Mesenchymal stem cell (in vitro differentiated cells and primary cell): ENCODE data around the gene PTPRA.
A peak's percentile ranks its signal among the peaks of the same experiment; 100 is the strongest.

Source experiments
- DNase-seq: peaks from one replicate; pipeline ENCODE4 v3.0.0-alpha.2; 2013
- H2AFZ ChIP-seq: one replicate; pipeline ENCODE4 v1.6.1; 2013; ENCODE audit warnings: low read depth, mild to moderate bottlenecking, control low read depth, inconsistent platforms, low read length, moderate library complexity
- H2AK5ac ChIP-seq: 2 replicates; pipeline ENCODE4 v1.6.1; 2013; ENCODE audit warnings: low read length, moderate library complexity, mild to moderate bottlenecking, inconsistent platforms; ENCODE audit not compliant: severe bottlenecking
- H2BK120ac ChIP-seq: one replicate; pipeline ENCODE4 v1.6.1; 2013; ENCODE audit warnings: low read depth, mild to moderate bottlenecking, inconsistent platforms, low read length, moderate library complexity
- H2BK12ac ChIP-seq, 2 experiments: one replicate each; pipeline ENCODE4 v1.6.1; 2013; ENCODE audit warnings: inconsistent platforms in 2 of 2, low read length in 2 of 2, mild to moderate bottlenecking in 2 of 2, moderate library complexity in 2 of 2, control low read depth in 1 of 2
- H2BK15ac ChIP-seq: one replicate; pipeline ENCODE4 v1.6.1; 2013; ENCODE audit warnings: mild to moderate bottlenecking, low read depth, inconsistent platforms; ENCODE audit not compliant: poor library complexity, severe bottlenecking
- H2BK5ac ChIP-seq: 2 replicates; pipeline ENCODE4 v1.6.1; 2013; ENCODE audit warnings: low read depth, mild to moderate bottlenecking, low read length, control low read depth, inconsistent platforms; ENCODE audit not compliant: poor library complexity, severe bottlenecking
- H3K14ac ChIP-seq, 2 experiments: one replicate each; pipeline ENCODE4 v1.6.1; 2013; ENCODE audit warnings: inconsistent platforms in 2 of 2, low read length in 2 of 2, control low read depth in 1 of 2, mild to moderate bottlenecking in 1 of 2, moderate library complexity in 1 of 2
- H3K18ac ChIP-seq, 2 experiments: one replicate each; pipeline ENCODE4 v1.6.1; 2013; ENCODE audit warnings: inconsistent platforms in 2 of 2, low read length in 2 of 2, control low read depth in 1 of 2, low read depth in 1 of 2, mild to moderate bottlenecking in 1 of 2
- H3K23ac ChIP-seq, 2 experiments: one replicate each; pipeline ENCODE4 v1.6.1; 2013; ENCODE audit warnings: inconsistent platforms in 2 of 2, low read length in 2 of 2, mild to moderate bottlenecking in 2 of 2, moderate library complexity in 2 of 2, control low read depth in 1 of 2
- H3K27ac ChIP-seq: 2 replicates; pipeline ENCODE4 v1.5.1; 2013; ENCODE audit warnings: mild to moderate bottlenecking, moderate library complexity, low read length, control low read depth, inconsistent platforms; ENCODE audit not compliant: poor library complexity, severe bottlenecking
- H3K27me3 ChIP-seq, 2 experiments: 2 replicates each; pipeline versions ENCODE4 v1.6.1 to v1.7.0; 2013; ENCODE audit warnings: low read length in 2 of 2, mild to moderate bottlenecking in 2 of 2, moderate library complexity in 2 of 2, control low read depth in 1 of 2, inconsistent platforms in 1 of 2; ENCODE audit not compliant: control insufficient read depth in 1 of 2, insufficient read depth in 1 of 2
- H3K36me3 ChIP-seq, 2 experiments: 2 replicates each; pipeline versions ENCODE4 v1.6.1 to v1.7.0; 2013; ENCODE audit warnings: low read length in 2 of 2, control low read depth in 1 of 2, inconsistent platforms in 1 of 2, low read depth in 1 of 2, mild to moderate bottlenecking in 1 of 2; ENCODE audit not compliant: insufficient read depth in 2 of 2, control insufficient read depth in 1 of 2
- H3K4ac ChIP-seq, 2 experiments: one replicate each; pipeline ENCODE4 v1.6.1; 2013; ENCODE audit warnings: inconsistent platforms in 2 of 2, low read length in 2 of 2, mild to moderate bottlenecking in 2 of 2, moderate library complexity in 2 of 2, control low read depth in 1 of 2, low read depth in 1 of 2
- H3K4me1 ChIP-seq: 2 replicates; pipeline ENCODE4 v1.6.1; 2013; ENCODE audit warnings: low read depth, low read length, control low read depth; ENCODE audit not compliant: control insufficient read depth, insufficient read depth
- H3K4me2 ChIP-seq: 2 replicates; pipeline ENCODE4 v1.6.1; 2013; ENCODE audit warnings: low read length, mild to moderate bottlenecking, inconsistent platforms; ENCODE audit not compliant: poor library complexity, severe bottlenecking
- H3K4me3 ChIP-seq, 2 experiments: 2 replicates each; pipeline versions ENCODE4 v1.5.1 to v1.7.0; 2013; ENCODE audit warnings: low read length in 2 of 2, mild to moderate bottlenecking in 2 of 2, control low read depth in 1 of 2, low read depth in 1 of 2; ENCODE audit not compliant: insufficient read depth in 1 of 2
- H3K79me1 ChIP-seq: replicated peaks from 2 replicates; pipeline ENCODE4 v1.6.1; 2013; ENCODE audit warnings: mild to moderate bottlenecking, control low read depth, low read length, inconsistent platforms; ENCODE audit not compliant: poor library complexity, severe bottlenecking
- H3K9ac ChIP-seq: 2 replicates; pipeline ENCODE4 v1.7.0; 2013; ENCODE audit warnings: mild to moderate bottlenecking, low read length, moderate library complexity
- H3K9me3 ChIP-seq: 2 replicates; pipeline ENCODE4 v1.7.0; 2013; ENCODE audit warnings: mild to moderate bottlenecking, low read length; ENCODE audit not compliant: control insufficient read depth
- H4K8ac ChIP-seq: one replicate; pipeline ENCODE4 v1.6.1; 2013; ENCODE audit warnings: inconsistent platforms, mild to moderate bottlenecking, low read length, moderate library complexity
- H4K91ac ChIP-seq: one replicate; pipeline ENCODE4 v1.6.1; 2013; ENCODE audit warnings: mild to moderate bottlenecking, low read length, inconsistent platforms
- whole genome bisulfite sequencing: methylation state at CpG from one replicate; pipeline ENCODE4 v1.1.7; 2013; ENCODE audit warnings: mixed read lengths; 5-methylcytosine and 5-hydroxymethylcytosine counted together

The PTPRA gene

DNA sequence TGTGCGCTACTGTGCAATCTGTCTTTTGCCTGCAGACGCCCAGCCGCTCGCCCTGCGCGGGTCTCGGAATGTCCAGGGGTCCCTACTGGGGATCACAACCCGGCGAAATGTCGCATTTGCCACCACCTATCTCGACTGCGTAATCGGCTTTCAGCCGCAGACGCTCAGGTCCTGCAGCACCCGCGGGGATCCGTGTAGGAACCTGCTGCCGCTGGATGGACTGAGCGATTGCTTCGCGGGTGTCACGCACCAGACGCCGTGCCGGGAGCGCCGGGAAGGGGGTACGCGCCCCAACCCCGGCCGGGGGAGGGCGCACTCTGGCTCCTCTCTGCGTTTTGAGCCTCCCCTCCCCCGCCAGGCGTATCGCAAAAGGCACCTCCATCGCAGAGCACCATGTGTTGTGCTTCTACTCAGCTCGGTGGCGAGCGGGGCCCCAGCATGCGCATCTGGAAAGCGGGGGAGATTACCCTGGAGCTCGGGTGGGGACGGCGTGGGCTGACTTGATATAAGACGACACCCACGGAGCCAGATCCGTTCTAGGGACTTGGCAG lies 747 bp upstream of the PTPRA start:
- Histone ChIP-seq H3K18ac (peak overlapping the region; percentile 94), H3K27me3 (no peaks in the 10 kb centered on the region), H3K9me3 (no peaks in the 10 kb centered on the region), H3K4ac (peak overlapping the region; percentile 81 to 90), H3K27ac (no peak overlapping the region), H4K8ac (peak overlapping the region; percentile 98), H4K91ac (peak overlapping the region; percentile 89), H2BK5ac (no peak overlapping the region), H2BK12ac (peak overlapping the region in 1 of 2 experiments; percentile 80), H3K4me2 (peak overlapping the region; percentile 100), H2AFZ (peak overlapping the region; percentile 80), H3K9ac (peak overlapping the region; percentile 89), H3K4me1 (peaks cover 29% of the 10 kb centered on the region), H2AK5ac (peak overlapping the region; percentile 50), H2BK120ac (peak overlapping the region; percentile 34), H3K23ac (peak overlapping the region in 1 of 2 experiments; percentile 84), H3K4me3 (peak overlapping the region; percentile 61 to 83), H3K36me3 (peaks cover 0 to 3% of the 10 kb centered on the region in 2 experiments), H3K14ac (peak overlapping the region in 1 of 2 experiments; percentile 94), H3K79me1 (peaks cover 26% of the 10 kb centered on the region), H2BK15ac (no peak overlapping the region)
- under 1% methylated on average over 49 of the region's 49 CpGs for WGBS
- DNase-seq, result peak; percentile 74

GRCh38 chr20:2873747-2874041 lies 413 bp downstream of the PTPRA start:
- peak; percentile 57 for DNase-seq
- peak overlapping the region; percentile 92 for H2BK120ac ChIP-seq
- peak overlapping the region; percentile 65 for H2AFZ ChIP-seq
- H3K4ac ChIP-seq, result peak overlapping the region in 1 of 2 experiments; percentile 85
- peak overlapping the region in 1 of 2 experiments; percentile 79 for H3K14ac ChIP-seq
- H3K23ac ChIP-seq, result peak overlapping the region in 1 of 2 experiments; percentile 96
- H3K9me3 ChIP-seq, result no peaks in the 10 kb centered on the region
- H2AK5ac ChIP-seq, result no peak overlapping the region
- H2BK15ac ChIP-seq, result peak overlapping the region; percentile 96
- H3K9ac ChIP-seq, result peak overlapping the region; percentile 89
- no peak overlapping the region for H3K27ac ChIP-seq
- H3K79me1 ChIP-seq, result peaks cover 29% of the 10 kb centered on the region
- H3K4me2 ChIP-seq, result peak overlapping the region; percentile 81
- H3K18ac ChIP-seq, result peak overlapping the region; percentile 77 to 91
- no peak overlapping the region for H2BK5ac ChIP-seq
- under 1% methylated on average over 27 of the region's 29 CpGs for WGBS
- H3K27me3 ChIP-seq, result no peaks in the 10 kb centered on the region
- H4K91ac ChIP-seq, result peak overlapping the region; percentile 61
- no peak overlapping the region for H2BK12ac ChIP-seq
- peak overlapping the region; percentile 60 for H4K8ac ChIP-seq
- H3K4me3 ChIP-seq, result peak overlapping the region; percentile 83 to 85
- peaks cover 0 to 3% of the 10 kb centered on the region in 2 experiments for H3K36me3 ChIP-seq
- H3K4me1 ChIP-seq, result peaks cover 29% of the 10 kb centered on the region

- peak overlapping the region in 1 of 2 experiments; percentile 61 for H3K18ac ChIP-seq
- no peak overlapping the region for H3K14ac ChIP-seq
- H2BK120ac ChIP-seq, result no peak overlapping the region
- no peak overlapping the region for H3K27ac ChIP-seq
- no peaks in the 10 kb centered on the region for H3K9me3 ChIP-seq
- H2AK5ac ChIP-seq, result no peak overlapping the region
- H3K27me3 ChIP-seq, result no peaks in the 10 kb centered on the region
- H2BK5ac ChIP-seq, result no peak overlapping the region
- no peak overlapping the region for H2BK12ac ChIP-seq
- DNase-seq, result peak; percentile 31
- H3K36me3 ChIP-seq, result peaks cover 0 to 3% of the 10 kb centered on the region in 2 experiments
- peaks cover 32% of the 10 kb centered on the region for H3K79me1 ChIP-seq
- no peak overlapping the region for H3K23ac ChIP-seq
- H3K4me1 ChIP-seq, result peaks cover 31% of the 10 kb centered on the region
- no peak overlapping the region for H2BK15ac ChIP-seq
- peak overlapping the region; percentile 25 to 83 for H3K4me3 ChIP-seq
- WGBS, result 45% methylated on average over 6 of the region's 7 CpGs
- H2AFZ ChIP-seq, result no peak overlapping the region
- H3K9ac ChIP-seq, result peak overlapping the region; percentile 89
- peak overlapping the region; percentile 81 for H3K4me2 ChIP-seq
- no peak overlapping the region for H4K91ac ChIP-seq
- H3K4ac ChIP-seq, result no peak overlapping the region
- no peak overlapping the region for H4K8ac ChIP-seq
Measured at GRCh38 chr20:2874456-2874855, 1.2 kb downstream of the PTPRA start.

DNA sequence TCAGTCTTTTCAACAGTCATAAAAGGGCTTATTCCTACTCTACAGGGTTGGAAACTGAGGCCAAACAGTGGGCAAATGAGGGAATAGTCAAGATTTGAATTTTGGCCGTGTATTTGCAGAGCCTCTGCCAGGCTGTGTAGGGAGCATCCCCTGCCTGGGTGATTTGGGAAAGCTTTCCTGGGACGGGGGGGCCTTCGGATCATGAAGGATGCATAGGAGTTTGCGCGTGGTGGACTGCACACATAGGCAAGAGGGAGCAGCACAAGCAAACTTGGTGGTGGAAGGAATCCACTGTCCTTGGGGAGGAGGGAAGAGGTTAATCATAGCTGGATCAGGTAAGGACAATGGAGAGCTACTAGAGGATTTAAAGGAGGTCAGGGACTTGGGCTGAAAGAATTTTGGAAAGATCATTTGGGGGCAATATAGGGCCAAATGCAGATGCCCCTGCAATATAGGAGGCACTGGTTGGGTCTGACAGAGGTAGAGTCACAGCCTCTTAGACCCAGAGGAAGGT lies 2.5 kb downstream of the PTPRA start:
- WGBS, result 96% methylated on average over 5 of the region's 5 CpGs
- no peak overlapping the region for H2BK5ac ChIP-seq

More for the DNA sequence above, 2.5 kb downstream of the PTPRA start:
- Histone ChIP-seq H3K27me3 (no peaks in the 10 kb centered on the region), H4K8ac (no peak overlapping the region), H3K14ac (no peak overlapping the region), H3K4ac (no peak overlapping the region), H3K79me1 (peaks cover 32% of the 10 kb centered on the region), H4K91ac (no peak overlapping the region), H3K4me2 (no peak overlapping the region), H3K9ac (no peak overlapping the region), H3K36me3 (peaks cover 0 to 3% of the 10 kb centered on the region in 2 experiments), H2BK120ac (no peak overlapping the region), H2AK5ac (no peak overlapping the region), H2BK15ac (no peak overlapping the region), H3K18ac (no peak overlapping the region), H3K23ac (no peak overlapping the region), H3K27ac (no peak overlapping the region), H2AFZ (no peak overlapping the region), H3K4me3 (peak overlapping the region in 1 of 2 experiments; percentile 37), H2BK12ac (no peak overlapping the region), H3K9me3 (no peaks in the 10 kb centered on the region), H3K4me1 (peaks cover 29% of the 10 kb centered on the region)
- no peak for DNase-seq
